ENCODE measurements around the gene CR1. TPM values are rescaled to one million over a fixed set of nuclear protein-coding genes. Genes with fewer than 3 reads are reported as not detected.

Gene CR1
- total RNA-seq, 2 donors from 2014 or later, result 0.33 to 1.3 TPM

- DNase-seq, result no peak
- Histone ChIP-seq H3K36me3 (replicated peaks in 1 of 2; ENCODE audit: insufficient read depth in 1 of 2, low read depth in 2 of 2) (no peaks in the 10 kb centered on the region), H3K9me3 (no peaks in the 10 kb centered on the region), H3K27me3 (no peaks in the 10 kb centered on the region), H3K4me1 (no peaks in the 10 kb centered on the region), H3K4me3 (no peak overlapping the region), H3K27ac (no peak overlapping the region)
- TF ChIP-seq POLR2A (IDR thresholded peaks at IDR 0.05) (no peak), CTCF (IDR thresholded peaks at IDR 0.05) (no peak)
- intact Hi-C loops (cut with DNase I), result no loop called here
- WGBS, 2 donors, result 41 to 48% methylated on average over 1 of the region's 1 CpG
- no peak for ATAC-seq
These were observed 14.5 kb downstream of the CR1 start for GRCh38 chr1:207510444-207510843.

- TF ChIP-seq POLR2A (IDR thresholded peaks at IDR 0.05) (no peak), CTCF (IDR thresholded peaks at IDR 0.05) (no peak)
- WGBS, 2 donors, result 79 to 81% methylated on average over 13 of the region's 13 CpGs
- Histone ChIP-seq H3K36me3 (replicated peaks in 1 of 2; ENCODE audit: insufficient read depth in 1 of 2, low read depth in 2 of 2) (no peaks in the 10 kb centered on the region), H3K9me3 (no peaks in the 10 kb centered on the region), H3K4me3 (no peak overlapping the region), H3K27ac (no peak overlapping the region), H3K4me1 (no peaks in the 10 kb centered on the region), H3K27me3 (no peaks in the 10 kb centered on the region)
- no peak for DNase-seq
- ATAC-seq, result no peak
- intact Hi-C loops (cut with DNase I), result no loop called here
These were observed 18.9 kb downstream of the CR1 start for GRCh38 chr1:207514890-207515289.

- no peak overlapping the region for H3K27ac ChIP-seq
- H3K27me3 ChIP-seq, result no peaks in the 10 kb centered on the region
- ATAC-seq, result no peak
- H3K4me3 ChIP-seq, result no peak overlapping the region
- no peak for TF ChIP-seq CTCF (IDR thresholded peaks at IDR 0.05)
- TF ChIP-seq POLR2A (IDR thresholded peaks at IDR 0.05), result no peak
- no peaks in the 10 kb centered on the region for H3K36me3 ChIP-seq (replicated peaks in 1 of 2; ENCODE audit: insufficient read depth in 1 of 2, low read depth in 2 of 2)
- no peak for DNase-seq
- intact Hi-C loops (cut with DNase I), result no loop called here
- no peaks in the 10 kb centered on the region for H3K4me1 ChIP-seq
- no peaks in the 10 kb centered on the region for H3K9me3 ChIP-seq
These were observed 20.8 kb downstream of the CR1 start for GRCh38 chr1:207516729-207517128.

- no peaks in the 10 kb centered on the region for H3K27me3 ChIP-seq
- no peaks in the 10 kb centered on the region for H3K9me3 ChIP-seq
- no peaks in the 10 kb centered on the region for H3K4me1 ChIP-seq
- DNase-seq (no peak), ATAC-seq (no peak)
- WGBS, 2 donors, result 49 to 66% methylated on average over 4 of the region's 4 CpGs
- intact Hi-C loops (cut with DNase I), result no loop called here
- no peak overlapping the region for H3K4me3 ChIP-seq
- no peaks in the 10 kb centered on the region for H3K36me3 ChIP-seq (replicated peaks in 1 of 2; ENCODE audit: insufficient read depth in 1 of 2, low read depth in 2 of 2)
- TF ChIP-seq CTCF (IDR thresholded peaks at IDR 0.05) (no peak), POLR2A (IDR thresholded peaks at IDR 0.05) (no peak)
- H3K27ac ChIP-seq, result no peak overlapping the region
These were observed 22.8 kb downstream of the CR1 start for GRCh38 chr1:207518608-207519236.

Measured in body of pancreas (tissue), 4 donors.